ENCODE data around the gene SPINT2.

DNA sequence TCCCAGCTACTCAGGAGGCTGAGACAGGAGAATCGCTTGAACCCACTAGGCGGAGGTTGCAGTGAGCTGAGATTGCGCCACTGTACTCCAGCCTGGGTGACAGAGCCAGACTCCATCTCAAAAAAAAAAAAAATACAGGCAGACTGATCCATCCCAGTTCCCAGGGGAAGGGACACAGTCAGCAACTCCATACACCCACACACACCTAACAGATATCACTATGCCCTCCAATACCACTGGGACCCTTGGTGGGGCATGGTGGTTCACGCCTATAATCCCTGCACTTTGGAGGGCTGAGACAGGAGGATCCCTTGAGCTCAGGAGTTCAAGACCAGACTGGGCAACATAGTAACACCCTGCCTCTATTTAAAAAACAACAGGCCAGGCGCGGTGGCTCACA is 43.0 kb upstream of the SPINT2 start:
- TF ChIP-seq CTCF (IDR thresholded peaks at IDR 0.05) (no peak), TCF7L2 (IDR thresholded peaks at IDR 0.05; ENCODE audit: low read depth, low read length) (no peak), POLR2AphosphoS5 (IDR thresholded peaks at IDR 0.05; ENCODE audit: low read depth, low read length) (no peak)
- TF ChIP-seq, protein P1, sequence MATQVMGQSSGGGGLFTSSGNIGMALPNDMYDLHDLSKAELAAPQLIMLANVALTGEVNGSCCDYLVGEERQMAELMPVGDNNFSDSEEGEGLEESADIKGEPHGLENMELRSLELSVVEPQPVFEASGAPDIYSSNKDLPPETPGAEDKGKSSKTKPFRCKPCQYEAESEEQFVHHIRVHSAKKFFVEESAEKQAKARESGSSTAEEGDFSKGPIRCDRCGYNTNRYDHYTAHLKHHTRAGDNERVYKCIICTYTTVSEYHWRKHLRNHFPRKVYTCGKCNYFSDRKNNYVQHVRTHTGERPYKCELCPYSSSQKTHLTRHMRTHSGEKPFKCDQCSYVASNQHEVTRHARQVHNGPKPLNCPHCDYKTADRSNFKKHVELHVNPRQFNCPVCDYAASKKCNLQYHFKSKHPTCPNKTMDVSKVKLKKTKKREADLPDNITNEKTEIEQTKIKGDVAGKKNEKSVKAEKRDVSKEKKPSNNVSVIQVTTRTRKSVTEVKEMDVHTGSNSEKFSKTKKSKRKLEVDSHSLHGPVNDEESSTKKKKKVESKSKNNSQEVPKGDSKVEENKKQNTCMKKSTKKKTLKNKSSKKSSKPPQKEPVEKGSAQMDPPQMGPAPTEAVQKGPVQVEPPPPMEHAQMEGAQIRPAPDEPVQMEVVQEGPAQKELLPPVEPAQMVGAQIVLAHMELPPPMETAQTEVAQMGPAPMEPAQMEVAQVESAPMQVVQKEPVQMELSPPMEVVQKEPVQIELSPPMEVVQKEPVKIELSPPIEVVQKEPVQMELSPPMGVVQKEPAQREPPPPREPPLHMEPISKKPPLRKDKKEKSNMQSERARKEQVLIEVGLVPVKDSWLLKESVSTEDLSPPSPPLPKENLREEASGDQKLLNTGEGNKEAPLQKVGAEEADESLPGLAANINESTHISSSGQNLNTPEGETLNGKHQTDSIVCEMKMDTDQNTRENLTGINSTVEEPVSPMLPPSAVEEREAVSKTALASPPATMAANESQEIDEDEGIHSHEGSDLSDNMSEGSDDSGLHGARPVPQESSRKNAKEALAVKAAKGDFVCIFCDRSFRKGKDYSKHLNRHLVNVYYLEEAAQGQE (IDR thresholded peaks at IDR 0.05; ENCODE audit: insufficient read depth in 1 of 2, low read depth in 2 of 2, low read length in 1 of 2): no peak

Data from Panc1 (cell line).